D721Med (cell line): Measurements from ENCODE around the gene OR51B4.

Source experiments
- DNase-seq: peaks from one replicate; pipeline ENCODE4 v3.0.0; 2011; ENCODE audit warnings: low spot score; ENCODE audit not compliant: insufficient read length
- FAIRE-seq: peaks from 2 replicates; lab custom pipeline; 2011; peaks lifted over from hg19 to GRCh38; lab: Jason Lieb, UNC
- CTCF ChIP-seq: IDR thresholded peaks from 2 replicates; pipeline ENCODE4 v1.5.1; 2012; ENCODE audit warnings: mild to moderate bottlenecking, control low read depth; ENCODE audit not compliant: insufficient read depth; ENCODE audit errors: missing control alignments

OR51B4 gene

GRCh38 chr11:5281596-5281995 is 20.1 kb downstream of the OR51B4 start:
- FAIRE-seq (no peak), DNase-seq (no peak)
- no peak for TF ChIP-seq CTCF

GRCh38 chr11:5280582-5281102 is 21.1 kb downstream of the OR51B4 start:
- DNase-seq (no peak), FAIRE-seq (no peak)
- TF ChIP-seq CTCF = no peak

- DNase-seq = no peak
- no peak for TF ChIP-seq CTCF
- FAIRE-seq = no peak
Observed at GRCh38 chr11:5279471-5280090, 22.2 kb downstream of the OR51B4 start.

- DNase-seq (no peak), FAIRE-seq (no peak)
- TF ChIP-seq CTCF = no peak
Observed at GRCh38 chr11:5277807-5278382, 23.9 kb downstream of the OR51B4 start.

- FAIRE-seq (no peak), DNase-seq (no peak)
- TF ChIP-seq CTCF = no peak
Observed at GRCh38 chr11:5276697-5277096, 25.0 kb downstream of the OR51B4 start.

GRCh38 chr11:5275369-5276110 is 26.2 kb downstream of the OR51B4 start:
- TF ChIP-seq CTCF = no peak
- FAIRE-seq = no peak
- DNase-seq = no peak
